Mesenteric fat pad (tissue), 1 donor: ENCODE data around the gene UPK3BL2. TPM values are rescaled to one million over a fixed set of nuclear protein-coding genes. Genes with fewer than 3 reads are reported as not detected.
"Not testable (repeated sequence)": the region's sequence is repeated elsewhere in the genome, so short reads cannot be mapped to it uniquely, and the experiment has no call there.

ENCODE experiments used
- DNase-seq: peaks from one replicate; pipeline ENCODE4 v3.0.0-alpha.2; 2020; ENCODE audit warnings: low spot score
- total RNA-seq: library from RNA; stranded (reverse); fragmentation: NEBNext Ultra II Directional; extraction: Animal tissue kit (Norgen Biotek cat#: 25700); gene quantifications from one replicate; pipeline ENCODE4 v1.2.1, GENCODE V29; 2021
- donor health status: DM: yes; HTN: yes; CAD: no.

UPK3BL2 gene
- total RNA-seq, 1 donor from 2014 or later = 9.9 TPM

- not testable (repeated sequence) for DNase-seq
Measured at GRCh38 chr7:102494473-102495149, 48.9 kb downstream of the UPK3BL2 start.

DNA sequence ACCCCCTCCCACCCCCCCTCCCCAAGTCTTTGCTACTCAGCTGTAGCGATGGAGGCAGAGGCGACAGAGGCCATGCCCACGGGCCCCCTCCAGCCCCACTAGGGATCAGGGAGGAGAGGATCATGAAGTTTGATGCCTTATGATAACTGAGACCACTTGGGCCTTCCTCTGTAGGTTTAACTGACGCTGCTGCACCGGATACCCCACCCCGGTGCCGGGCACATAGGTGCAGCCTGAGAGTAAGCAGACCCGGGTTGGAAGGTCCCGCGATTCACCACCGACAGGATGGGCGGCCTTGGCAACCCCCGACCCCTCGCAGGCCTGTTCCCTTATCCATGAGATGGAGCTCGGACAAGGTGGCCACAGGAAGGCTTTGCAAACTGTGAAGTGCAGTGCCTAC, 49.5 kb downstream of the UPK3BL2 start:
- peak; percentile 11 for DNase-seq

DNA sequence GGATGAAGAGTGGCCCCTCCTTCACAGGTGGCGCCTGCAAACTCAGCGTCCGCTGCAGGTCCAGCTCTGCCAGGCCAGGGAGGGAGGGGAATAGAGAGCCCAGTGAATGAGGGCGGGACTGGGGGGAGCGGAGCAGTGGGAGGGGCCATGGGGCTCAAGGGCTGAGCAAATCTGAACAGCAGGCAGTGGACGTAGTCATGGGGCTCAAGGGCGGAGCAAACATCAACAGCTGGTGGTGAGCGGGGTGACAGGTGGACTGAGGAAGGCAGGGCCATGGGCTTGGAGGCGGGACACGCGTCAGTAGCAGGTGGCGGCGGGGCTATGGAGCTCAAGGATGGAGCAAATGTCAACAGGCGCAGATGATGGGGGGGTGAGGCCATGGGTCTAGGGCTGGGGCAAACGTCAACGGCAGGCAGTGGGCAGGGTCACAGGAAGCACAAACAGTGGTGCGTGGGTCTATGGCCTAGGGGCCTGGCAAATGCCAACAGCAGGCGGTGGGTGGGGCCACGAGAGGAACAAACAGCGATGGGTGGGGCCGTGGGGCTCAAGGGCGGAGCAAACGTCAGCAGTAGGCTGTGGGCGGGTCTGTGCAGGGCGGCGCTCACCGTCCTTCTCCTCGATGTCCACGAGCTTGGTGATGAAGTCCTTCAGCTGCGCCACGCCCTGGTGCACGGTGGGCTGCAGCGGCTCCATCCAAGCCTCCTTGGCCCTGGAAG, 50.1 kb downstream of the UPK3BL2 start:
- DNase-seq = not testable (repeated sequence)

- DNase-seq = peak; percentile 74
Measured at GRCh38 chr7:102490529-102491075, 52.9 kb downstream of the UPK3BL2 start.

Other genes with a start within 250 kb of the UPK3BL2 start
- gene SPDYE6, start 187.3 kb downstream of the UPK3BL2 start, total RNA-seq = not detected
- 19.3 TPM for gene PRKRIP1, start 147.3 kb downstream of the UPK3BL2 start, total RNA-seq
- gene ORAI2, start 110.1 kb downstream of the UPK3BL2 start, total RNA-seq = 33.7 TPM
- gene ALKBH4, start 78.8 kb downstream of the UPK3BL2 start, total RNA-seq = 7.0 TPM
- 14.8 TPM for gene LRWD1, start 78.7 kb downstream of the UPK3BL2 start, total RNA-seq
- gene POLR2J, start 64.8 kb downstream of the UPK3BL2 start, total RNA-seq = 43.6 TPM
- 16.3 TPM for gene RASA4B, start 25.9 kb downstream of the UPK3BL2 start, total RNA-seq
- gene SPDYE2, start 7.5 kb upstream of the UPK3BL2 start, total RNA-seq = not detected
- 23.5 TPM for gene POLR2J3, start 28.9 kb upstream of the UPK3BL2 start, total RNA-seq
- gene RASA4, start 73.1 kb upstream of the UPK3BL2 start, total RNA-seq = 52.4 TPM
- gene UPK3BL1, start 99.1 kb upstream of the UPK3BL2 start, total RNA-seq = 15.7 TPM
- not detected for gene SPDYE2B, start 106.6 kb upstream of the UPK3BL2 start, total RNA-seq
- gene POLR2J2, start 128.0 kb upstream of the UPK3BL2 start, total RNA-seq = 7.1 TPM
- gene FAM185A, start 205.3 kb upstream of the UPK3BL2 start, total RNA-seq = 4.1 TPM